SU-DHL-6 (cell line): ENCODE data around the gene CST11.

Source experiments
- H2AFZ ChIP-seq: fragments of 200-600 bp; sonication (generic); 2 replicates; pipeline ENCODE4 v1.6.1; 2014; ENCODE audit warnings: low read depth, mild to moderate bottlenecking, moderate library complexity, mixed read lengths, antibody characterized with exemption, low read length; ENCODE audit not compliant: severe bottlenecking
- H3F3A ChIP-seq: fragments of 200-600 bp; shearing (Covaris generic); 2 replicates; pipeline ENCODE4 v1.6.0; 2016; ENCODE audit warnings: antibody characterized with exemption, mild to moderate bottlenecking; ENCODE audit not compliant: insufficient read depth
- H3K27ac ChIP-seq: fragments of 200-600 bp; sonication (generic); 2 replicates; pipeline ENCODE4 v1.5.1; 2016; ENCODE audit warnings: low read depth, mild to moderate bottlenecking, low read length, moderate library complexity, mixed read lengths
- H3K27me3 ChIP-seq: fragments of 200-600 bp; sonication (generic), shearing (Covaris generic); 2 replicates; pipeline ENCODE4 v1.6.0; 2014; ENCODE audit warnings: mild to moderate bottlenecking, low read length
- H3K36me3 ChIP-seq: fragments of 200-600 bp; sonication (generic); 2 replicates; pipeline ENCODE4 v1.6.1; 2014; ENCODE audit warnings: mild to moderate bottlenecking, low read length, mixed read lengths
- H3K4me2 ChIP-seq: fragments of 300-600, 200-600 bp; shearing (Covaris generic), sonication (generic); 2 replicates; pipeline ENCODE4 v1.6.0; 2014; ENCODE audit warnings: low read length, low read depth, mild to moderate bottlenecking; ENCODE audit not compliant: poor library complexity, severe bottlenecking
- H3K4me3 ChIP-seq: fragments of 200-600 bp; sonication (generic); 2 replicates; pipeline ENCODE4 v1.5.1; 2014; ENCODE audit warnings: antibody characterized with exemption, low read length, mild to moderate bottlenecking, mixed read lengths; ENCODE audit not compliant: insufficient read depth, poor library complexity, severe bottlenecking
- H3K79me2 ChIP-seq: fragments of 200-600 bp; sonication (generic); 2 replicates; pipeline ENCODE4 v1.6.1; 2014; ENCODE audit warnings: mild to moderate bottlenecking, low read length, moderate library complexity; ENCODE audit not compliant: insufficient read depth
- H3K9ac ChIP-seq: fragments of 200-600 bp; sonication (generic); 2 replicates; pipeline ENCODE4 v1.7.0; 2014; ENCODE audit warnings: mild to moderate bottlenecking, low read length
- H3K9me2 ChIP-seq: fragments of 200-600 bp; sonication (generic); replicated peaks from 2 replicates; pipeline ENCODE4 v1.6.1; 2014; ENCODE audit warnings: low read length; ENCODE audit not compliant: insufficient read depth
- H3K9me3 ChIP-seq: fragments of 200-600 bp; sonication (generic); 2 replicates; pipeline ENCODE4 v1.6.1; 2014; ENCODE audit warnings: low read length, mixed read lengths; ENCODE audit not compliant: insufficient read depth
- H4K20me1 ChIP-seq: fragments of 200-600 bp; sonication (generic); 2 replicates; pipeline ENCODE4 v1.6.1; 2014; ENCODE audit warnings: low read depth, mild to moderate bottlenecking, antibody characterized with exemption, low read length, moderate library complexity, mixed read lengths
- CTCF ChIP-seq: fragments of 200-600 bp; sonication (generic); IDR thresholded peaks from one replicate; pipeline ENCODE4 v1.5.1; 2017; ENCODE audit warnings: antibody characterized with exemption, mild to moderate bottlenecking, low read length, moderate library complexity; ENCODE audit not compliant: insufficient read depth, poor library complexity, severe bottlenecking
- EZH2phosphoT487 ChIP-seq: fragments of 200-600 bp; sonication (generic), shearing (Covaris generic); conservative IDR thresholded peaks from 2 replicates; pipeline ENCODE4 v1.6.1; 2018; ENCODE audit warnings: mild to moderate bottlenecking, antibody characterized with exemption, low read length, moderate library complexity, mixed read lengths

CST11 gene

GRCh38 chr20:23451956-23452487, 654 bp downstream of the CST11 start:
- Histone ChIP-seq H3K27ac (no peak overlapping the region), H3K27me3 (no peaks in the 10 kb centered on the region), H3K79me2 (no peaks in the 10 kb centered on the region), H3K4me3 (no peak overlapping the region), H3F3A (no peaks in the 10 kb centered on the region), H3K9me3 (no peaks in the 10 kb centered on the region), H3K9ac (no peak overlapping the region), H4K20me1 (no peaks in the 10 kb centered on the region), H2AFZ (no peak overlapping the region), H3K4me2 (no peak overlapping the region), H3K36me3 (no peaks in the 10 kb centered on the region), H3K9me2 (no peaks in the 10 kb centered on the region)
- TF ChIP-seq EZH2phosphoT487 (no peak), CTCF (no peak)

GRCh38 chr20:23450877-23451276, 1.8 kb downstream of the CST11 start:
- TF ChIP-seq EZH2phosphoT487 (no peak), CTCF (no peak)
- Histone ChIP-seq H3K36me3 (no peaks in the 10 kb centered on the region), H3K9ac (no peak overlapping the region), H2AFZ (no peak overlapping the region), H3K4me2 (no peak overlapping the region), H3K27me3 (no peaks in the 10 kb centered on the region), H3K4me3 (no peak overlapping the region), H3K9me2 (no peaks in the 10 kb centered on the region), H3F3A (no peaks in the 10 kb centered on the region), H3K79me2 (no peaks in the 10 kb centered on the region), H4K20me1 (no peaks in the 10 kb centered on the region), H3K27ac (no peak overlapping the region), H3K9me3 (no peaks in the 10 kb centered on the region)

GRCh38 chr20:23449421-23449820, 3.3 kb downstream of the CST11 start:
- Histone ChIP-seq H3K36me3 (no peaks in the 10 kb centered on the region), H3K9ac (no peak overlapping the region), H4K20me1 (no peaks in the 10 kb centered on the region), H3K4me2 (no peak overlapping the region), H2AFZ (no peak overlapping the region), H3K4me3 (no peak overlapping the region), H3K27me3 (no peaks in the 10 kb centered on the region), H3K9me2 (no peaks in the 10 kb centered on the region), H3K27ac (no peak overlapping the region), H3K79me2 (no peaks in the 10 kb centered on the region), H3K9me3 (no peaks in the 10 kb centered on the region), H3F3A (no peaks in the 10 kb centered on the region)
- TF ChIP-seq CTCF, result no peak
- TF ChIP-seq EZH2phosphoT487, result no peak
